HG03060 (cell line): ENCODE measurements around the gene TSACC.
"Not testable (repeated sequence)": the region's sequence is repeated elsewhere in the genome, so short reads cannot be mapped to it uniquely, and the experiment has no call there.

Experiments
- ATAC-seq: cut with Tn5 transposase; IDR thresholded peaks from one replicate; pipeline ENCODE4 v1.9.1; 2021; ENCODE audit warnings: low read depth, moderate number of reproducible peaks; ENCODE audit not compliant: unreplicated experiment

The TSACC gene

DNA sequence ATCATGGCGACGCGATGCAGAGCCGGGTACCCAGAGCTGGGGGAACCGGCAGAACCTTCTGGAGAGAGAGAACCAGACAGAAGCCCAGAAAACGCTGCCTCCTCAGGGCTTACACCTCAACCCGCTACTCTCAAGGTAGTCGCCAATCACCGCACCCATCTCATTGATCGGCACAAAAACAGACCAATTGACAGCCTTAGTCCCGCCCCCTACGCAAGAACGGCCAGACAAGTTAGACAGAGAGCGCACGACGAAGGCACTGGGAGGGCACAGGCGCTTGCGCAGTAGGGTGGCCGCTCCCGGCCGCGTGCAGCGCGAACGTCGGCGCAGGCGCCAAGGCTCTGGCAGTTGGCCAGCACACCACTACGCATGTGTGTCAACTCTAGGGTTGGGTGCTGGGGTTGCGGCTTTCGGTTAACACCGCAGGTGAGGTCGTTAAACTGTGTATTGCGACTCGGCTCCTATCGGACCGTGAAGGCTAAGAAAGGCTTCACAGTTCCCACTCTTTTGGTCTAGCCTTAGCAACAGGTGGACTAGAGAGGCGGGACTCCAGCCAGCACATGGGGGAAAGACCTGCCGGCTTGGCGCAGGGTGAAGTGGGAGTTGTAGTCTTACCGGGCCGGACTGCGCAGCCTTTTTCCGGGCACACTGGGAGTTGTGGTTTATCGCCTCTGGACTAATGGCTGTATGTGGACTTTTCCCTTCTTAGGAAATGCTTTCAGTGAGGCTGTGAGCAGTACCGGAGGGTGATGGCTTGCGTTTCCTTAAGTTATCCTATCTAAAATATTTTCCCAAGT is at the start of gene TSACC, which contains the start of gene CCT3:
TSACC (plus strand) TSS at position 347 of the 797 bp plus-strand sequence. CDS start 1,232 bp downstream, outside the sequence.
CCT3 (minus strand) TSS at position 113 of the 797 bp plus-strand sequence; CDS start at position 5, 108 bp downstream.
- peak; percentile 93 for ATAC-seq

DNA sequence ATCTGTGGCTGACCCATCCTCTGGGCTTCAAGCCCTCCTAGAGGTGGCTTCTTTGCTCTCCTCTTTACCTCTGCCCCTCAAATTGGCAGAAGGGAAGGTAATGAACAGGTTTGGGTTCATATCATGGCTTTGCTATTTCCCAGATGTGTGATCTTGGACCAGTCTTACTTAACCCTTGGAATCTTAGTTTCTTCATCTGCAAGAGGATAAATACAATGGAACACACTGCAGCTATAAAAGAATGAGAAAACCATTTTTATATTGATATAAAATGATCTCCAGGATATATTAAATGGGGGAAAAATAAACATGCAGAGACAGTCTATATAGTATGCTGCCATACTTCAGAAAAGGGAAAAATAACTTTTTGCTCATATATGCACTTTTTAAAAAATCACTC is 48.5 kb upstream of the TSACC start:
- no peak for ATAC-seq

DNA sequence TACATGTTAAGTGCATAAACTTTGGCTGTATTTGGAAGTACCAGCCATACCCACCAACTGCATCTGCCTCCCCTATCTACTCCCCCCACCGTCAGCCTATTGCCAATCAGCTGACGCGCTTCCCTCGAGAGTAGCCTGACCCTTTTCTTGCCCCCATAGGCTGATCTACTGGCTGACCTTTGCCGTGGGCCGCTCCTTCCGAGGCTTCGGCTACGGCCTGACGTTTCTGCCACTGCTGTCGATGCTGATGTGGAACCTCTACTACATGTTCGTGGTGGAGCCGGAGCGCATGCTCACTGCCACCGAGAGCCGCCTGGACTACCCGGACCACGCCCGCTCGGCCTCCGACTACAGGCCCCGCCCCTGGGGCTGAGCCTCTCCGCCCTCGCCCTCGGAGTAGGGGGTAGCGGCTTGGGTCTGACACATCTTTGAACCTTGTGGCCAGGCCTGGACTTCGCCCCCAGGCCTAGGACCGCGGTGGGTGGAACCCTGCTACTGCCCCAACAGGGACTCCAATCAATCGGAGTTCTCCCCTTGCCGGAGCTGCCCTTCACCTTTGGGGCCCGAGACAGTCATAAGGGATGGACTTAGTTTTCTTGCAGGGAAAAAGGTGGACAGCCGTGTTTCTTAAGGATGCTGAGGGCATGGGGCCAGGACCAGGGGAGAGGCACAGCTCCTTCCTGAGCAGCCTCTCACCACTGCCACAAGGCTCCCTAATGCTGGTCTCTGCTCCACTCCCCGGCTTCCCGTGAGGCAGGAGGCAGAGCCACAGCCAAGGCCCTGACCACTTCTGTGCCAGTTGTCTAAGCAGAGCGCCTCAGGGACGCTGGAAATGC is 46.9 kb upstream of the TSACC start:
- no peak for ATAC-seq

- no peak for ATAC-seq
Observed at GRCh38 chr1:156293098-156293434, 45.3 kb upstream of the TSACC start.

- no peak for ATAC-seq
Observed at GRCh38 chr1:156293895-156294294, 44.4 kb upstream of the TSACC start.

DNA sequence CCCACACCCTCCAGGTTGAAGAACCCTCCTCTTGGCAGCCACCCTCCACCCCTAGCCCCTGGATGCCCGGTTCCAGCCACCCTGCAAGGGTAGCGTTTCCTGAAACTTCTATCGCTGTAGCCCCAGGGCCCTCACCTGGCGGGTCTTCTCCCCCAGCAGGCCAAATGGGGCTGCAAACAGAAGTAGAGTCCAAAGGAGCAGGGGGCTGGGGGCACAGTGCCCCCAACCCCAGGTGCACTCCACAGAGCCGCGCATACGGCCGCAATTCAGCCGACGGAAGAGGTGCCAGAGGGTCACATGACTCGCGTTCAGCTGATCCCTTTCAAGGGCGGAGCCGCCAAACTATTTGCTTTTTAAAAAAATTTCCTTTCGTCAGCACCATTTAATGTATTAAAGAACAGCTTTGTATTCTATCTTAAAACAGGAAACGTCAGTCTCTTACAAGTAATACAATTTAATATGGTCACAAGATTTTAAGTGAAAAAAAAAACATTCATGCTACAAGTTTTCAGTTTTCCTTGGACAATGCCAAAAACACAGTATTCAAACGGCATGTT is 42.9 kb upstream of the TSACC start, which contains the start of gene GLMP:
GLMP (minus strand) TSS at position 289 of the 557 bp plus-strand sequence; CDS start at position 255, 34 bp downstream.
- no peak for ATAC-seq

GRCh38 chr1:156298852-156299357 is 39.4 kb upstream of the TSACC start, which contains the start of gene VHLL:
Gene VHLL (minus strand): TSS chr1:156299307. CDS start chr1:156299189, 118 bp downstream.
- ATAC-seq = no peak

GRCh38 chr1:156303241-156303640 is 35.1 kb upstream of the TSACC start:
- ATAC-seq = no peak

DNA sequence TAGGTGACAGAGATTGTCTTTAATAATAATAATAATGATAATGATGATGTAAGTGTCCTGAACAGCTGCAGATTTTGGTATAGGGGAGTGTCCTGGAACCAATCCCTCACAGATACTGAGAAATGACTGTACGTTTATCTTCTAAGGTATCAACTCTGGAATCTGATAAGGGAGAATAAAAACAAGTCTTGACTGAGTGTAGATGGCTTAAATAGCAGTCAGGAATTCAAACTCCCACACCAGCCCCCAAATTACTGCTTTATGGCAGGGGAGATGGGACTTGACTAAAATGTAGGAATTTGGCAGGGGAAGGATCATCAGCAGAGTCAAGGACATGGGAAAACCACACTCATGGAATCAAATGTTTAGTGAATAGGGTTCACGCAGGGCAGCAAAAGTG is 33.1 kb upstream of the TSACC start:
- ATAC-seq = no peak

- no peak for ATAC-seq
Observed at GRCh38 chr1:156308078-156308477, 30.2 kb upstream of the TSACC start.

GRCh38 chr1:156310962-156311361 is 27.4 kb upstream of the TSACC start:
- ATAC-seq = no peak

GRCh38 chr1:156316909-156317308 is 21.4 kb upstream of the TSACC start:
- no peak for ATAC-seq

GRCh38 chr1:156319664-156320063 is 18.7 kb upstream of the TSACC start:
- no peak for ATAC-seq

DNA sequence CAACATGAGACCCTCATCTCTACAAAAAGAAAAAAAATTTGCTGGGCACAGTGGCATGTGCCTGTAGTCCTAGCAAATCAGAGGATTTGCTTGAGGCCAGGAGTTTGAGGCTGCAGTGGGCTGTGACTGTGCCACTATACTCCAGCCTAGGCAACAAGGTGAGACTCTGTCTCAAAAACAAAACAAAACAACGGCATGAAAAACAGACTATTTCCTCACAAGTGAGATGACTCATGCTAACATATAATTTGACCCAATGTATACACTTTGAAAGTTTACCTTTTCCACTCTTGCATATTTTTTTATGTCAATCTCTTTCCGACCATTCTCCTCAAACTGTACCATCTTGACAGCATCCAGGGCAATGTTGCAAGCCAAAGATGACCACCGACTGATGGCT is 17.8 kb upstream of the TSACC start:
- ATAC-seq = no peak

DNA sequence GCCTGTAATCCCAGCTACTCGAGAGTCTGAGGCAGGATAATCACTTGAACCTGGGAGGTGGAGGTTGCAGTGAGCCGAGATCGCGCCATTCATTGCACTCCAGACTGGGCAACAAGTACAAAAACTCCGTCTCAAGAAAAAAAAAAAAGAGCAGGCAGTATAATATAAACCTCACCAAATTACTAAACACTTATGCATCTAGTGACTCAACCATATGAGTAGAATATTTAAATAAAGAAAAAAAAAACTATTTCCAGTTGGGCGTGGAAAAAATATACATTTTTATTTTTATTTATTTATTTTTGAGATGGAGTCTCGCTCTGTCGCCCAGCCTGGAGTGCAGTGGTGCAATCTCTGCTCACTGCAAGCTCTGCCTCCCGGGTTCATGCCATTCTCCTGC is 15.1 kb upstream of the TSACC start:
- ATAC-seq = not testable (repeated sequence)

DNA sequence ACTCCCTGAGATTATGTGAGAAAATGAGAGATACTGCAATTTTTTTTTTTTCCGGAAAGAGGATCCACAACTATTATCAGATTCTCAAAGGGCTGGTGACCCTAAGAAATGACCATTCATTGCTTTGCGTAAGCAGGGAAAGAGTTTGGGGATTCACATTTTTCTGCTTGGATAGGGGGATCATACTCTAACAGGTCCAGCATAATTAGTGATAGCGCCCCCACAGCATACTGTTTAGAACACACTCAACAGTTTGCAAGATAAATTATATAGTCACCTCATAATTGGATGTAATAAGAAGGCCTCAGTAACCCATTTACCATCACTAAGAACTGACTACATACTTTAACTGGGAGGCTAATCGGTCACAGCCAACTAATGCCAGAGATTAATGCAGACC is 2.1 kb upstream of the TSACC start:
- no peak for ATAC-seq

GRCh38 chr1:156337052-156337887 is 1.1 kb upstream of the TSACC start:
- ATAC-seq = no peak

DNA sequence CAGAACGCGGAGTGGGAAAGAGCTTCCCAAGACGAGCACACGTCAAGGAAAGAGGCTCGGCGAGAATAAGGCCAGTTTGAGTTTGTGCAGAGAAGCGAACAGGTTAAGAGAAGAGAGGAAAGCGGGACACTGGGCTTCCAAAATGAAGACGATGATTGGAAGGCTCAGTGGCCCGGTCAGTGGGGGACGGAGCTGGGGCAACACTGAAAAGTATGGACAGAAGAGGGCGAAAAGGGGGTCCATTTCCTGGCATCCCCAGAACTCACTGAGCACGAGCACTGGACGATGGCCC is 492 bp upstream of the TSACC start:
- no peak for ATAC-seq

DNA sequence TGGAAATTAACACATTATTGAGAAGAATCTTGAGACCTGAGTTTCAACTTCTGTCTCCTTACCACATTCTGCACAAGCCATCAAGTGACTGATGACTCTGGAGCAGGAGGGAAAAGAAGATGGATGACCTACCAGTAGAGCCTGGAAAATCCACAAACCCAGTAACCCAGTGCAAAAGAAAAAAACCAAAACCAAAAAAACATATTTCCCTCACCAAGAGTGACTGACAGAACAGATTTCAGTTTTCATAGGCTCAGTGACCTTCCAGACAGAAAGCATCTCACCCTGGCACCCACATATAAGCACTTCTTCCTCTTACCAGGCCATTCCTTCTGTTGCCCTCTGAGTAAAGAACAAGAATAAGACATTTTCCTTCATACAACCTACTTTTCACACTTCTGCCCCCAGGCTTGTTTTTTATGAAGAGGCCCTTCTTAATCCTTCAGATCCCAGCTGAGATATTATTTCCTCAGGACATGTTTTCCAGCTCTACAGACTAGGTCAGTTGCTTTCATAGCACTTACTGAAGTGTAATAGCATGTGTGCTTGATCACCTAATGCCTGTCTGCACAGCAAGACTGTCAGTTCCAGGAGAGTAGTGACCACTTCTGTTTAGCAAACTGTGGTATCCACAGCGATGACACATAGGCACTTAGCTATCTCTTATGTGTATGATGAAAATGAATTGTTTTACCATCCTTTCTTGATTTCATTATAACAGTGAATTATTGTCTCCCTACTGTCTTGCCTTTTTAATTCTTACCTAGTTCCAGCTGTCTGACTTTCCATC is 4.0 kb downstream of the TSACC start:
- no peak for ATAC-seq
